LHCN-M2 (cell line): ENCODE data around the gene DSG1. TPM values are rescaled to one million over a fixed set of nuclear protein-coding genes. Genes with fewer than 3 reads are reported as not detected.
"Not testable (repeated sequence)": the region's sequence is repeated elsewhere in the genome, so short reads cannot be mapped to it uniquely, and the experiment has no call there.

ENCODE experiments used
- DNase-seq: peaks from one replicate; pipeline ENCODE4 v3.0.0-alpha.2; 2012; ENCODE audit warnings: low read depth
- total RNA-seq: library from RNA; depleted of rRNA; stranded (reverse); fragments of >200 nt; gene quantifications from 2 replicates; pipeline ENCODE4 v1.2.3, GENCODE V29; 2014

Gene DSG1
- total RNA-seq, 1 experiment from 2014 or later: not detected

- DNase-seq: no peak
These were observed 25.5 kb downstream of the DSG1 start for GRCh38 chr18:31343454-31343853.

DNA sequence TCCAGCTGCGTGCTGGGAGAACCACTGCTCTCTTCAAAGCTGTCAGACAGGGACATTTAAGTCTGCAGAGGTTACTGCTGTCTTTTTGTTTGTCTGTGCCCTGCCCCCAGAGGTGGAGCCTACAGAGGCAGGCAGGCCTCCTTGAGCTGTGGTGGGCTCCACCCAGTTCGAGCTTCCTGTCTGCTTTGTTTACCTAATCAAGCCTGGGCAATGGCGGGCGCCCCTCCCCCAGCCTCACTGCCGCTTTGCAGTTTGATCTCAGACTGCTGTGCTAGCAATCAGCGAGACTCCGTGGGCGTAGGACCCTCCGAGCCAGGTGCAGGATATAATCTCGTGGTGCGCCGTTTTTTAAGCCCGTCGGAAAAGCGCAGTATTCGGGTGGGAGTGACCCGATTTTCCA is 35.4 kb downstream of the DSG1 start:
- DNase-seq: not testable (repeated sequence)

DNA sequence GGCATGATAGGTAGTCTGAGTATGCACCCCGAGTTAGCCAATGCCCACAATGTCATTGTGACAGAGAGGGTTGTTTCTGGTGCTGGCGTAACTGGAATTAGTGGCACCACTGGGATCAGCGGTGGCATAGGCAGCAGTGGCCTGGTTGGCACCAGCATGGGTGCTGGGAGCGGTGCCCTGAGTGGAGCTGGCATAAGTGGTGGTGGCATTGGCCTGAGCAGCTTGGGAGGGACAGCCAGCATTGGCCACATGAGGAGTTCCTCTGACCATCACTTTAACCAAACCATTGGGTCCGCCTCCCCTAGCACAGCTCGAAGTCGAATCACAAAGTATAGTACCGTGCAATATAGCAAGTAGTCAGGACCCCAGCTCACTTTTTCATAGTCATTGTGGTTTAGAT is 37.0 kb downstream of the DSG1 start:
- no peak for DNase-seq

DNA sequence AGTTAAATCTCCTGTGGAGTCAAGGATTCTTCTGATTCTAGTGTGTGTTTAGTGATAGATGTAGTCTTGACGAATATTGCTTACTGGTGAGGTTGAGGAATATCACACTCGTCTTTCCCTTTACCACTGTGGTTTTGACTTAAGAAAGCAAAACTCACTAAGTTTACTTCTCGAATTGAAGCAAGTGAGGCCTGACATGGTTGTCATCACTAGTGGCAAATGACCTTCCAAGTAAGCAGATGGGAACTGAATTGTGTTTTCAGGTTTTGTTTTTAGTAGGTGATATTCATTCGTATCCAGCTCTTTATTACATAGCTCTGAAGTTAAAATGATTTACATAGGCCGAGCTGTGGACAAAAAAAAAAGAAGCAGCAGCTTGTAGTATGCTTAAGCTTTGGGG is 38.1 kb downstream of the DSG1 start:
- no peak for DNase-seq

DNA sequence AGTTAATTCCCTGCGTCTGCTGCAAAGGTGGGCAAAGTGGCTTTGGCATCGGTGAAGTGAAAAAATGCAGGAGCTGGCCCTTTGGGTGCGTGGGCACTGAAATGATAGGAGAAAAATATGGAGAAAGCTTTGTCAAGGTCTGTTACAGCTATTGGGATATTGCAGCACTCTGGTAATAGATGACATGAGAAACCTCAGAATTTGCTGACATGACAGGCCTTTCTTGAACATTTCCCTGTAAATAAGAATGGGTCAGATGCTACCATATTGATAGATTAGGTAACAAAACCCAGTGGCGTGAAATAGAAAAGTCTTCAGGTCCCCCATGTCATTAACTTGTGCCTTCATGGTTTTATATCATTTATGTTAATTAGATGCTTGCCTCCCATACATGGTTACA is 46.2 kb downstream of the DSG1 start:
- no peak for DNase-seq

DNA sequence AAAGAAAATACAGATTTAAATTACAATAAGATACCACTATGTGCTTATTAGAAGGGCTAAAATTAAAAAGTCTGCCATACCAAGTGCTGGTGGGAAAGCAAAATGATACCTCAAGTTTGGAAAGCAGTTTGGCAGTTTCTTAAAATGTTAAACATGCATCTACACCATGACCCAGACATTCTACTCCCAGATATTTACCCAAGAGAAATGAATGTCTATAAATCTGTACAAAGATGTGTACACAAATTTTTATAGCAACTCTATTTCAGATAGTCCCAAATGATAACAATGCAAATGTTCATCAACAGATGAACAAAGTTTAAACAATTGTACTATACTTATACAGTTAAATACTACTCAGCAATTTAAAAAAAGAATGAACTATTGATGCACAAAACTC is 51.5 kb downstream of the DSG1 start:
- no peak for DNase-seq

GRCh38 chr18:31371989-31372388 is 54.0 kb downstream of the DSG1 start:
- no peak for DNase-seq

DNA sequence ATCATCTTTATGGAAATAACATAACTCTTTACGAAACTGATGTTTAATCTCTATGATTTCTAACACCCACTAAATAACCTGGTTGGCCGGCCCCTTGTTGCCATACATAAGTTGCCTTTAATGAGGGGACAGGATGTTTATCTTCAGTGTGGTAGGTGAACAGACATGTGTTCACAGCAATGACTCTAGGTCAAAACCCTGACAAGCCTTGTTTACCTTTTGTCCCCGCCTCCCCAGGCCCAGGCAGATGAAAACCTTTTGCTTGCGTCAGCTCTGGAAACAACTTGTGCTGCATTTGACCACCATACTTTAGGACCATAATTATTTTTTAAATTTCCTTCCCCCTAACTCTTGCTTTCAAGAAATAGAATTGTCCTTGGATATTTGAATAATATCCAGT is 55.7 kb downstream of the DSG1 start:
- no peak for DNase-seq

DNA sequence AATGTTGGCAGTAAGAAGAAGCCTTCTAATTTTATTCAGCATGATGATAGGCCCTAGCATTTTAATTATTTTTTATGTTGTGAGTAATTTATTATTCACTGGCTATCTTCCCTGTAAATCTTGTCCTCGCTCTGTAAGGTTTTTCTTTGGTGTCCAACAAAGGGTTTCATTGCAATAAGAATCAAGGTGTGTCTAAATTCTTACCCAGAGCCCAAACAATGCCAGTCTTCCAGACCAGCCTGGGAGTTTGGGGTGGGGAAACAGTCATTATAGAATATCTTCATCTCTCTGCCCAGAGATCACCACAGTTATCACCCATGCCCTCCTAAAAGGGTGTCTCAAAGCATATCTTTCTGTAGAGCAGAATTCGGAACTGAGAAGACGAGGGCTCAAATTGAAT is 58.5 kb downstream of the DSG1 start, which contains the start of gene DSG4:
Gene DSG4, plus strand, starts transcription at position 301 of the 400 bp plus-strand sequence. CDS start 135 bp downstream, outside the sequence.
- DNase-seq: no peak

DNA sequence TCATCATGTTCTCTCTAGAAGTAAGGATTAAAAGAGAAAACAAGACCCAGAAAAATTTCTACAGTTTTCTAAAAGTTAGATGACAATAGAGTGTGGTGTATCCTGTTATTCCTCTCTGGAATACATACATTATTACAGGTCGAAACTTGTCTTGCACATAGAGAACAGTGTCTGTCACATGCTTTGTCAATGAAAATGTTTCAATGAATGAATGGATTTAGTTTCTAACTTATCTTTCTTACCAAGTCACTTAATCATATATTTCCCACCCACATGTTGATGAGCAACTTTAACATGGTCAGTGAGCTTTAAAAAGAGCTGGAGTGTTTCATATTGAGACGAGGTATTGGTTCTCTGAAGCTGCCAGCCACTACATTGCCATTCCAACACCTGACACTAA is 63.0 kb downstream of the DSG1 start:
- DNase-seq: no peak

DNA sequence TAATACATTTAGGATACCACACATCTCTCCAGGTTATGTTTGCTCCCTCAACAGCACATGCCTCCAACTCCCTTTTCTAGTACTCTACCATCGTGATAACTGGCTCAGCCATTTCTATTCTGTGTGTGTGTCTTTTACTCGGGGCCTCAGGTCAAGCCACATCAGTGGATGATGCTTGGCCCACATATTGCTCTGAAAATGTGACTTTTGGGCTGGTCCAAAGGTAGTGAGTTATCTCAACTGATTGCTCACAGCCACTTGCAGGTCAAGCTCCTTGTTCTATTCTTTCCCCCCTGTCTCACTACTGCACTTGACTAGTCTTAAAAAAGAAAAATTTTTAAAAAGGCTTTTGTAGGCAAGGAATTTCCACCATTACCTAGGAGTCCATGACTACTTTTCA is 64.1 kb downstream of the DSG1 start:
- no peak for DNase-seq

DNA sequence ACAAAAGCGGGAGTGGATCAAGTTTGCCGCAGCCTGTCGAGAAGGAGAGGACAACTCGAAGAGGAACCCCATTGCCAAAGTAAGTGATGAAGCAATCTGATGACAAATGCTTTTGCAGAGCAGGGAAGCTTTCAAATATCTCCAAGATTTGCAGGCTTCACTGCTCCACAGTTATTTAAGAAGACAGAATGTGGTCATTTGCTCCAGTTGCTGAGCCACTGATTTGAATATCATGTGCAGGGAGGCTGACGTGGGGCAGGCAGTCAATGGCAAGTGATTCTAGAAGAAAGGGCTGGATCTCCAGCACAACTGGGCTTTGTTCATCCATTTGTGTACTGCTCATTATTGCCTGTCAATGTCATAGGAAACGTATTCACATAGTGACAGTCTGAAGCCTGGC is 68.8 kb downstream of the DSG1 start:
- no peak for DNase-seq

DNA sequence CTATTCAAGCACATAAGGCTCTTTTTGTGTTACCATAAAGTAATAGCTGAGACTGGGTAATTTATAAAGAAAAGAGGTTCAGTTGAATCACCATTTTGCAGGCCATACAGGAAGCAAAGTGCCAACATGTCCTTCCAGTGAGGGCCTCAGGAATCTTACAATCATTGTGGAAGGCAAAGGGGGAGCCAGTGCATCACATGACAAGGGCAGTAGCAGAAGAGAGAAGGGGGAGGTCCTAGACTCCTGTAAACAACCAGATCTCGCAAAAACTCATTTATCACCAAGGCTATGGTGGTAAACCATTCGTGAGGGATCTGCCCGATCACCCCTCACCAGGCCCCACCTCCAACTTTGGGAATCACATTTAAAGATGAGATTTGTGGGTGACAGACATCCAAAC is 75.3 kb downstream of the DSG1 start:
- no peak for DNase-seq

- DNase-seq: no peak
These were observed 79.0 kb downstream of the DSG1 start for GRCh38 chr18:31396796-31397612.

DNA sequence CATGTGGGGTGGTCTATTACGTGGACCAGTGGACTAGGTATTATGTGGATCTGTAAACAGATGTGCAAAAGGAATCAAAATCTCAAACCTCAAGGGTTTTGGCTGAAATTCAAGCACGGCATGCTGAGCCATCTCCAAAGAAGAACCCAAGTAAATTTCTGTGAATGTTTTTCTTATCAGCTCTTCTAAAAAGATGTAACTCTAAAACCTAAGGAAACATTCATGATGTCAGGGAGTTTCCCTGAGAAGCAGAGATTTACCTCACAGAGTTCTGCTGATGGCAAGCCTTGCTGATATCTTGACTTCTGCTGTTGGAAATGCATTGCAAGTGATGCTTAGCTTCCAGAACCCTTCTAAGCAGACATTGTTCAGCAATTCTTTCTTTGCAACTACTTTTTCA is 80.2 kb downstream of the DSG1 start:
- DNase-seq: no peak

DNA sequence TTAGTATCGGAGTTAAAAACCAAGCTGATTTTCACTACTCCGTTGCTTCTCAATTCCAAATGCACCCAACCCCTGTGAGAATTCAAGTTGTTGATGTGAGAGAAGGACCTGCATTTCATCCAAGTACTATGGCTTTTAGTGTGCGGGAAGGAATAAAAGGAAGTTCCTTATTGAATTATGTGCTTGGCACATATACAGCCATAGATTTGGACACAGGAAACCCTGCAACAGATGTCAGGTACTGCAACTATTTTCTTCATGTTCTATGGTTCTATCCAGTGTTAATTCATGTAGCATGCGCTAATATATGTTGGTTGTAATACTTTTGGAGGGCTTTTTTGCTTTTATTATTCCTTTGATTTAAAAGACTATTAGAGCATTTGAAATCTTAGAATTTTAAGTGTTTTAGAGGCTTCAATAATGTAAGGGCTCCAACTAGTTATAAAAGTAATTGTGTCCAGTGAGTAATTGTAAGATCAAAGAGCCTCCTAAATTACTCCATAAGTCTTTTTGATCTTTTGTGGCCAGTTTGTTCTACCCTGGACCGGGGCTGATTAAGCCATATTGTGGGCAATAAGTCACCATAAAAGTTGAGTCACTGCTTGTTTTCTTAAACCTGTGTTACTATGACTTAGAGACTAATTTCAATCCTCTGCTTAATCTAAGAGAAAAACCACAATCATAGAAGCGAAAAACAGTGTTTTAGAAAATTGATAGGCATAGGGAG is 81.5 kb downstream of the DSG1 start:
- no peak for DNase-seq

DNA sequence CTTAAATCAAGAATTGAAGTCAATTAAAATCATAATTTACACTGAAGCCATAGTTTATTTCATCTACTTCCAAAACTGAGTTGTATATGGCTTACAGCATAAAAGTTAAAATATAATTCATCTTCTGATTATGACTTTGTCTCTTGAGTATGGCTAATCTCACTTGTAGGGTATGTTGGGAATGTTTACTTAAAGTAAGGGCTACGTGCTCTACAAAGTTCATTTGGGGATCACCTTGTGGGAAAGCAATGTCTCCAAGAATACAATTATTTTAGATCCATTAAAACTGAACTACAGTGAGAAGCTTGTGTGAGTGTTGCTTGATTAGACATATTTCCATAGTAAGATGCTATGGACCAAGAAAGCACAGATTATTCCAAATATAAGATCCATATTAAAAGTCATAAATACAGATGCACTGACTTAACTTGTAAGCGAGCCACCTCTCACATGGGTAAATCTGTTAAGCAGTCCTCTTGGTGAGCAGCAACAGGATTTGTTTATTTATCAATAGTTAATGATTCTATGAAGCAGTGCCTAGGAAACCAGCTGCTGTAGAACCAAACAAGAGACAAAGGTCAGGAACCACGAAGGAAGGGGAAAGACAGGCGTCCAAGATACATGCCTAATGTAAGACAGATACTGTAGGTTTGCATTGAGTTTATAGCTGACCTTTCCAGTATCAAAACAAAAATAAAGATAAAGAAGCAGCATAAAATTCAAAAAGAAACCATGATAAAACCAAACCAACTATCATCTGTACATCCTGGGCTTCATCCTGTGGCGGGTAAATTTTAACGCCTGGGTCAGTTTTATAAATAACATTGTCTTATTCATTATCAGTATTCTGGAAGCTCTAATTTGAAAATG is 83.4 kb downstream of the DSG1 start:
- no peak for DNase-seq

DNA sequence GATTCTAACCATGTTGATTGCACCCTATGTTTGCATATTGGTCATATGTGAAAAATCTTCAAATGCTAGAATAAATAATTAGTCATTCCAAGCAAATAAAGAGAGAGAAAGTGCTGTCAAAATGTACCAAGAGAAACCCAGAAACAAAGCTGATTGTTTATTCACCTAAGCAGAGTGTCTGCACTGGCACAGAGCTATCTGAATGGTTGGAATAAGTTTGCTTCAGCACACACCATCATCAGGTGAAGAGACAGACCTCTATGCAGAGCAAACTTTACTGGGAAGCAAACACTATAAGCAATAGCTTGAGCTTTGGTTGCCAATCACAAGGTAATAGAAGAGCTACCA is 84.0 kb downstream of the DSG1 start:
- no peak for DNase-seq

- no peak for DNase-seq
These were observed 85.4 kb downstream of the DSG1 start for GRCh38 chr18:31403409-31403808.
